ENCODE measurements around the gene UTRN. TPM values are rescaled to one million over a fixed set of nuclear protein-coding genes. Genes with fewer than 3 reads are reported as not detected.

The UTRN gene
- total and polyA plus RNA-seq, 2 donors from 2014 or later, result 8.3 to 210 TPM

GRCh38 chr6:144307880-144308279 lies 22.7 kb downstream of the UTRN start:
- H3K36me3 ChIP-seq (ENCODE audit: control insufficient read depth in 2 of 3, insufficient read depth in 3 of 3, low read length in 3 of 3), result peaks cover 0 to 9% (median 4%) of the 10 kb centered on the region in 3 donors
- no peak overlapping the region for H3K9ac ChIP-seq (ENCODE audit: low read length in 3 of 3)
- H3K27me3 ChIP-seq (ENCODE audit: control insufficient read depth, insufficient read depth, low read length), result no peaks in the 10 kb centered on the region
- H3K27ac ChIP-seq (ENCODE audit: low read depth in 2 of 2, low read length in 2 of 2), result no peak overlapping the region
- intact Hi-C loops (cut with DNase I), result loop anchor here (10.0 kb wide), 1 partner anchor 167 kb away; no protein-coding TSS in a partner anchor
- H3K4me1 ChIP-seq (ENCODE audit: control insufficient read depth in 2 of 3, insufficient read depth in 2 of 3, low read depth in 1 of 3, low read length in 3 of 3), result peaks cover 0 to under 1% (median 0%) of the 10 kb centered on the region in 3 donors
- no peak for TF ChIP-seq CTCF (IDR thresholded peaks at IDR 0.05; ENCODE audit: borderline replicate concordance, extremely low read depth, insufficient read depth)
- FAIRE-seq, result no peak
- no peak for DNase-seq
- no peak overlapping the region for H3K4me3 ChIP-seq (ENCODE audit: low read length in 3 of 3)
- no peaks in the 10 kb centered on the region for H3K9me3 ChIP-seq (ENCODE audit: control insufficient read depth in 2 of 3, insufficient read depth in 1 of 3, low read length in 3 of 3)

GRCh38 chr6:144310765-144311164 lies 25.6 kb downstream of the UTRN start:
- no peak for DNase-seq
- no peaks in the 10 kb centered on the region for H3K27me3 ChIP-seq (ENCODE audit: control insufficient read depth, insufficient read depth, low read length)
- H3K9me3 ChIP-seq (ENCODE audit: control insufficient read depth in 2 of 3, insufficient read depth in 1 of 3, low read length in 3 of 3), result no peaks in the 10 kb centered on the region
- H3K27ac ChIP-seq (ENCODE audit: low read depth in 2 of 2, low read length in 2 of 2), result no peak overlapping the region
- H3K36me3 ChIP-seq (ENCODE audit: control insufficient read depth in 2 of 3, insufficient read depth in 3 of 3, low read length in 3 of 3), result peaks cover 0 to 9% (median 4%) of the 10 kb centered on the region in 3 donors
- no peak overlapping the region for H3K9ac ChIP-seq (ENCODE audit: low read length in 3 of 3)
- intact Hi-C loops (cut with DNase I), result no loop called here
- no peak overlapping the region for H3K4me3 ChIP-seq (ENCODE audit: low read length in 3 of 3)
- no peak for FAIRE-seq
- no peak for TF ChIP-seq CTCF (IDR thresholded peaks at IDR 0.05; ENCODE audit: borderline replicate concordance, extremely low read depth, insufficient read depth)
- H3K4me1 ChIP-seq (ENCODE audit: control insufficient read depth in 2 of 3, insufficient read depth in 2 of 3, low read depth in 1 of 3, low read length in 3 of 3), result peaks cover 6 to 23% (median 9%) of the 10 kb centered on the region in 3 donors

- intact Hi-C loops (cut with DNase I), result no loop called here
- no peak overlapping the region for H3K27ac ChIP-seq (ENCODE audit: low read depth in 2 of 2, low read length in 2 of 2)
- TF ChIP-seq CTCF (IDR thresholded peaks at IDR 0.05; ENCODE audit: borderline replicate concordance, extremely low read depth, insufficient read depth), result no peak
- H3K27me3 ChIP-seq (ENCODE audit: control insufficient read depth, insufficient read depth, low read length), result no peaks in the 10 kb centered on the region
- peaks cover 0 to 9% (median 4%) of the 10 kb centered on the region in 3 donors for H3K36me3 ChIP-seq (ENCODE audit: control insufficient read depth in 2 of 3, insufficient read depth in 3 of 3, low read length in 3 of 3)
- H3K9ac ChIP-seq (ENCODE audit: low read length in 3 of 3), result no peak overlapping the region
- no peak for DNase-seq
- H3K4me1 ChIP-seq (ENCODE audit: control insufficient read depth in 2 of 3, insufficient read depth in 2 of 3, low read depth in 1 of 3, low read length in 3 of 3), result peaks cover 6 to 24% (median 9%) of the 10 kb centered on the region in 3 donors
- no peaks in the 10 kb centered on the region for H3K9me3 ChIP-seq (ENCODE audit: control insufficient read depth in 2 of 3, insufficient read depth in 1 of 3, low read length in 3 of 3)
- no peak overlapping the region for H3K4me3 ChIP-seq (ENCODE audit: low read length in 3 of 3)
- no peak for FAIRE-seq
Observed at GRCh38 chr6:144311361-144311760, 26.2 kb downstream of the UTRN start.

- TF ChIP-seq CTCF (IDR thresholded peaks at IDR 0.05; ENCODE audit: borderline replicate concordance, extremely low read depth, insufficient read depth), result no peak
- DNase-seq, result peak in 4 of 5 donors; percentile 47 to 96 (median 73)
- Histone ChIP-seq H3K27me3 (ENCODE audit: control insufficient read depth, insufficient read depth, low read length) (no peaks in the 10 kb centered on the region), H3K9me3 (ENCODE audit: control insufficient read depth in 2 of 3, insufficient read depth in 1 of 3, low read length in 3 of 3) (no peaks in the 10 kb centered on the region), H3K27ac (ENCODE audit: low read depth in 2 of 2, low read length in 2 of 2) (peak overlapping the region; percentile 58 to 81), H3K9ac (ENCODE audit: low read length in 3 of 3) (no peak overlapping the region), H3K36me3 (ENCODE audit: control insufficient read depth in 2 of 3, insufficient read depth in 3 of 3, low read length in 3 of 3) (peaks cover 0 to 2% (median under 1%) of the 10 kb centered on the region in 3 donors), H3K4me3 (ENCODE audit: low read length in 3 of 3) (no peak overlapping the region), H3K4me1 (ENCODE audit: control insufficient read depth in 2 of 3, insufficient read depth in 2 of 3, low read depth in 1 of 3, low read length in 3 of 3) (peaks cover 8 to 24% (median 9%) of the 10 kb centered on the region in 3 donors)
- intact Hi-C loops (cut with DNase I), result no loop called here
- FAIRE-seq, result peak; percentile 37
Observed at GRCh38 chr6:144314003-144314485, 28.9 kb downstream of the UTRN start.

Data from kidney (tissue), 14 donors.